ENCODE measurements around the gene NLGN4X. TPM values are rescaled to one million over a fixed set of nuclear protein-coding genes. Genes with fewer than 3 reads are reported as not detected.
A peak's percentile ranks its signal among the peaks of the same experiment; 100 is the strongest.
"Not testable (repeated sequence)": the region's sequence is repeated elsewhere in the genome, so short reads cannot be mapped to it uniquely, and the experiment has no call there.

The NLGN4X gene
- total RNA-seq, 2 donors from 2014 or later, result 19.2 to 76.9 TPM

- Histone ChIP-seq H3K4me1 (ENCODE audit: control insufficient read depth, insufficient read depth, low read length) (no peaks in the 10 kb centered on the region), H3K27me3 (ENCODE audit: control insufficient read depth, insufficient read depth, low read length, poor library complexity, severe bottlenecking) (no peaks in the 10 kb centered on the region), H3K36me3 (ENCODE audit: control insufficient read depth, insufficient read depth, low read length) (no peaks in the 10 kb centered on the region), H3K4me3 (ENCODE audit: low read length) (no peak overlapping the region), H3K27ac (ENCODE audit: low read depth, low read length) (no peak overlapping the region), H3K9ac (ENCODE audit: extremely low read depth, low read length, poor library complexity, severe bottlenecking) (no peak overlapping the region), H3K9me3 (ENCODE audit: control insufficient read depth, low read length) (peaks cover 20% of the 10 kb centered on the region)
- peaks cover 30% of the 10 kb centered on the region for H3K36me3 Mint-ChIP-seq (ENCODE audit: low read depth)
- WGBS, 2 experiments (ENCODE audit: insufficient coverage in 1 of 2, insufficient read length in 1 of 2), result 87 to 97% methylated on average over 3 to 5 of the region's 5 CpGs
- peaks cover 27% of the 10 kb centered on the region for H3K9me3 Mint-ChIP-seq
- H3K4me3 Mint-ChIP-seq, result no peak overlapping the region
- H3K27ac Mint-ChIP-seq, result no peak overlapping the region
- H3K4me1 Mint-ChIP-seq, result no peaks in the 10 kb centered on the region
- peak; percentile 49 for DNase-seq
- peak; percentile 66 for TF ChIP-seq CTCF (conservative IDR thresholded peaks at IDR 0.05)
- H3K27me3 Mint-ChIP-seq (ENCODE audit: insufficient read depth), result no peaks in the 10 kb centered on the region
Observed at GRCh38 chrX:5916945-5917344, 311.7 kb downstream of the NLGN4X start.

GRCh38 chrX:5915783-5916182 is 312.9 kb downstream of the NLGN4X start:
- no peaks in the 10 kb centered on the region for H3K4me1 Mint-ChIP-seq
- no peaks in the 10 kb centered on the region for H3K27me3 Mint-ChIP-seq (ENCODE audit: insufficient read depth)
- peaks cover 38% of the 10 kb centered on the region for H3K9me3 Mint-ChIP-seq
- Histone ChIP-seq H3K4me1 (ENCODE audit: control insufficient read depth, insufficient read depth, low read length) (no peaks in the 10 kb centered on the region), H3K4me3 (ENCODE audit: low read length) (no peak overlapping the region), H3K27me3 (ENCODE audit: control insufficient read depth, insufficient read depth, low read length, poor library complexity, severe bottlenecking) (no peaks in the 10 kb centered on the region), H3K27ac (ENCODE audit: low read depth, low read length) (no peak overlapping the region), H3K9ac (ENCODE audit: extremely low read depth, low read length, poor library complexity, severe bottlenecking) (no peak overlapping the region), H3K36me3 (ENCODE audit: control insufficient read depth, insufficient read depth, low read length) (peaks cover 4% of the 10 kb centered on the region), H3K9me3 (ENCODE audit: control insufficient read depth, low read length) (peaks cover 32% of the 10 kb centered on the region)
- H3K27ac Mint-ChIP-seq, result no peak overlapping the region
- H3K36me3 Mint-ChIP-seq (ENCODE audit: low read depth), result peaks cover 38% of the 10 kb centered on the region
- no CpG with 5 or more reads among the region's 1 CpG for WGBS, 2 experiments (ENCODE audit: insufficient coverage in 1 of 2, insufficient read length in 1 of 2)
- DNase-seq, result no peak
- TF ChIP-seq CTCF (conservative IDR thresholded peaks at IDR 0.05), result peak; percentile 64
- H3K4me3 Mint-ChIP-seq, result no peak overlapping the region

GRCh38 chrX:5907207-5907606 is 321.5 kb downstream of the NLGN4X start:
- Mint-ChIP-seq H3K9me3 (peaks cover 14% of the 10 kb centered on the region), H3K4me1 (no peaks in the 10 kb centered on the region), H3K27ac (no peak overlapping the region), H3K4me3 (no peak overlapping the region), H3K27me3 (ENCODE audit: insufficient read depth) (no peaks in the 10 kb centered on the region), H3K36me3 (ENCODE audit: low read depth) (peaks cover 42% of the 10 kb centered on the region)
- no peak for DNase-seq
- Histone ChIP-seq H3K27ac (ENCODE audit: low read depth, low read length) (no peak overlapping the region), H3K27me3 (ENCODE audit: control insufficient read depth, insufficient read depth, low read length, poor library complexity, severe bottlenecking) (no peaks in the 10 kb centered on the region), H3K4me3 (ENCODE audit: low read length) (no peak overlapping the region), H3K9me3 (ENCODE audit: control insufficient read depth, low read length) (peaks cover 18% of the 10 kb centered on the region), H3K36me3 (ENCODE audit: control insufficient read depth, insufficient read depth, low read length) (peaks cover 7% of the 10 kb centered on the region), H3K9ac (ENCODE audit: extremely low read depth, low read length, poor library complexity, severe bottlenecking) (no peak overlapping the region), H3K4me1 (ENCODE audit: control insufficient read depth, insufficient read depth, low read length) (no peaks in the 10 kb centered on the region)
- WGBS, 2 experiments (ENCODE audit: insufficient coverage in 1 of 2, insufficient read length in 1 of 2), result 91% methylated on average over 6 of the region's 6 CpGs; no CpG with 5 or more reads in 1 of the 2 experiments
- TF ChIP-seq CTCF (conservative IDR thresholded peaks at IDR 0.05), result no peak

GRCh38 chrX:5903586-5904190 is 325.0 kb downstream of the NLGN4X start:
- H3K27me3 Mint-ChIP-seq (ENCODE audit: insufficient read depth); H3K9me3 ChIP-seq (ENCODE audit: control insufficient read depth, low read length); H3K4me1 Mint-ChIP-seq; H3K4me3 Mint-ChIP-seq; DNase-seq; H3K27ac Mint-ChIP-seq; H3K27ac ChIP-seq (ENCODE audit: low read depth, low read length); H3K36me3 ChIP-seq (ENCODE audit: control insufficient read depth, insufficient read depth, low read length); H3K27me3 ChIP-seq (ENCODE audit: control insufficient read depth, insufficient read depth, low read length, poor library complexity, severe bottlenecking); H3K4me1 ChIP-seq (ENCODE audit: control insufficient read depth, insufficient read depth, low read length); H3K9me3 Mint-ChIP-seq; H3K9ac ChIP-seq (ENCODE audit: extremely low read depth, low read length, poor library complexity, severe bottlenecking); H3K4me3 ChIP-seq (ENCODE audit: low read length): not testable (repeated sequence)
- H3K36me3 Mint-ChIP-seq (ENCODE audit: low read depth), result peaks cover 40% of the 10 kb centered on the region
- 95 to 100% methylated on average over 1 to 10 of the region's 18 CpGs for WGBS, 2 experiments (ENCODE audit: insufficient coverage in 1 of 2, insufficient read length in 1 of 2)
